CD4-positive, alpha-beta T cell treated with Interleukin-12 subunit alpha and Interleukin-12 subunit beta, for 1 hour (primary cell): ENCODE data around the gene DNAJC1.
A peak's percentile ranks its signal among the peaks of the same experiment; 100 is the strongest.

Source experiments
- DNase-seq: peaks from one replicate; pipeline ENCODE4 v3.0.0-alpha.2; 2020

Gene DNAJC1

GRCh38 chr10:22006379-22006884 lies 2.9 kb upstream of the DNAJC1 start:
- DNase-seq, result no peak

DNA sequence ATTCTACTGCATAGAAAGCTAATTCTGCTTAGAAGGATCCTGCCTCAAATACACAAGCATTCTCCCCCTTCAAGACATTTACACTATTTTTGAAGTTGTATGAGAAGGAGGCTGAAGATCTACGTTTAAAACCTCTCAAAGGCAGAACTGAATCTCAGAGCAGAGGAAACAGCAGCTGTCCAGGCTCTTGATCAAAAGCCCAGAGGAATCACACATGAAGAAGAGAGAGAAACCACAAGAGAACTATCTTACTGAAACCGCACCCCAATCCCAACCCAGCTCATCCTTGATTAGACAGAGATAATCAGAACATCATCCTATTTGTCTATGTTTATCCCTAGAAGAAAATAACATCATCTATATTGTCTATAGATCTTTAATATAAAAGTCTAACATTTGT lies 2.2 kb upstream of the DNAJC1 start:
- no peak for DNase-seq

GRCh38 chr10:22003964-22004281 lies 393 bp upstream of the DNAJC1 start:
- DNase-seq, result no peak

DNA sequence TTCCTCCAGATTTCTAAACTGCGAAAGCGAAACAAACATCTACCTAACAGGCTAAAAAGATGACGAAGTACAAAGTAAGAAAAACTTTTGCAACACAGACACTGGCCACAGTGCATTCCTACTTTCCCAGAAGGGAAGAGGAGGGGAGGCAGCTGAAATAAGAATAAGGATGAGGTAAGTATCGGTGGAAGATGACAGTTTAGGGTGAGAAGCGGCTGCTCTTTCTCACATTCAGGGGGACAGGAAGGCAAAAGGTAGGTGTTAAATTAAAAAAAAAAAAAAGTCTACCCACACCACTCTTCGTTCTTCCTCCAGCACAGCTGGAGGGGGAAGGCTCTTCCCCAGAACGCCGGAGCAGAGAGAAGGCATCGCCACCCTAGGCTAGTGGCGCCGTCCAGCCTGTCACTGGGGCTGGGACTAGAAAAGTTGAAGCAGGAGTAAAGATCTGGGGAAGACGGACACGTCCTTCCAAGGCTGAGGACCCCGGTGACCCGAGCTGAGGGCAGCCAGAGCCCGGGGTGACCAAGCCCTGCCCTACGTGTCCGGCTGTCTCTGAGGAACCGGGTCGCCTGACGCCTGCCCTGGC lies 846 bp downstream of the DNAJC1 start:
- peak; percentile 42 for DNase-seq

GRCh38 chr10:21995557-21995956 lies 8.0 kb downstream of the DNAJC1 start:
- DNase-seq, result no peak

- peak; percentile 62 for DNase-seq
Measured at GRCh38 chr10:21993360-21994001, 10.0 kb downstream of the DNAJC1 start.

DNA sequence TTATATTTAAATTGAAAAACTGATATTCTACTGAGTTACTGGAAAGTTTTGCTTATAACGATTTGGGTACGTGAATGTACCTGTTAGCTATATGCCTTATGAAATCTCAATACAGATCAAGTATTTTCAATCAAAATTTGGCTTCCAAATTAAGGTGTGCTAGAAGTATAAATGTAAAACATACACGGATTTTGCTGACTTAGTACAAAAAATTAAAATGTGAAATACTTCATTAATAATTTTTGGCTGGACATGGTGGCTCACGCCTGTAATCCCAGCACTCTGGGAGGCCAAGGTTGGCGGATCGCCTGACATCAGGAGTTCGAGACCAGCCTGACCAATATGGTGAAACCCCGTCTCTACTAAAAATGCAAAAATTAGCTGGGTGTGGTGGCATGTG lies 11.7 kb downstream of the DNAJC1 start:
- no peak for DNase-seq

GRCh38 chr10:21990449-21990848 lies 13.1 kb downstream of the DNAJC1 start:
- DNase-seq, result no peak

GRCh38 chr10:21989453-21990154 lies 13.9 kb downstream of the DNAJC1 start:
- DNase-seq, result peak; percentile 47

- DNase-seq, result no peak
Measured at GRCh38 chr10:21985541-21985940, 18.0 kb downstream of the DNAJC1 start.

DNA sequence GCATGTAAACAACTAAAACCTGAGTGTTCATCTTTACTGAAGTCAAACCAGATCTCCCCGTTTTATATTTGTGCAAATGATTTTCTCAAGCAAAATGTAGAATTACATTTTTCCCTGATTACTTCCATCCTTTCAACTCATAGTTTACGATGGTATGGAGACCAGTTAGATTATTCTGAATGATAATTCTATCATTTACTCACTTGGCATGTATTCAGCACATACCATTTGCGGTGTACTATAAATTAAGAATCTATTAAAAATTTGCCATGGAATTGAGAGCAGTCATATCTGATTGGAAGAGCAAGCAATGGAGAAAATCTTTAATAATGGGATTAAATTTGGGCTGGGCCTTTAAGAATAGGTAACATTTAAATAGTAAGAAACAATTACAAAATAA lies 22.4 kb downstream of the DNAJC1 start:
- no peak for DNase-seq

DNA sequence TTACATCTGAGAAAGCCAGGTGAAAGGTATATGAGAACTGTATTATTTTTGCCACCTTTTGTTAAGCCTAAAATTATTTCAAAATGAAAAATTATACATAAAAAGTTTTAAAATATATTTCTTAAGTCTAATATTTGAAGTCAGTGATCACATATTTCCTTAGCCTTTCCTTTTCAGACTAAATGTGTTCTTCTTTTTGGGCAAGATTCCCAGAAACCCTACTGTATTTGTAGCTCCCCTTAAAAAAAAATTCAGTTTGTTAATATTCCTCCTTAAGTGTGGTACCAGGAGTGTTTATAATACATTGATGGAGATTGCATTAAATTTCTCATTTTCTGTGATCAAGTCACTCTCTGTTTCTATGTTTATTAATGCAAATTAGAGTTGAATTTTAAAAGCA lies 22.8 kb downstream of the DNAJC1 start:
- DNase-seq, result no peak

GRCh38 chr10:21978191-21978862 lies 25.2 kb downstream of the DNAJC1 start:
- no peak for DNase-seq

DNA sequence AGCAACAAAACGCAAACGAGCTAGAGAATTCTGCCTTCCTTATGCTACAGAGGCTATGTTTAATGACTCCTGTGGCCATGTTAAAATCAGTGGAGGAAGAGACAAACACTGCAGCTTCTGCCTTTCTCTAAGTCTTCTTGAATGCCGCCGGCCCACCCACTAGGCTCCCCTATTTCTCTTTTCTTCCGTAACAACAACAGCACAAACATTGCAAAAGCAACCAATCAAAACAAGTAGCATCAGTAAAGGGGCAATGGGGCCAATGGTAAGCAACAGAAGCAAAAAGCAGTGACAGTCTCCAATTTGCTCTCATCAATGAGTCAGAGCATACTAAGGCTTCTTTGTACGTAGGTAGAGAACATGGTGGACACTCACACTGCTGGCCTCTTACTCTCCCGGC lies 26.8 kb downstream of the DNAJC1 start:
- no peak for DNase-seq

DNA sequence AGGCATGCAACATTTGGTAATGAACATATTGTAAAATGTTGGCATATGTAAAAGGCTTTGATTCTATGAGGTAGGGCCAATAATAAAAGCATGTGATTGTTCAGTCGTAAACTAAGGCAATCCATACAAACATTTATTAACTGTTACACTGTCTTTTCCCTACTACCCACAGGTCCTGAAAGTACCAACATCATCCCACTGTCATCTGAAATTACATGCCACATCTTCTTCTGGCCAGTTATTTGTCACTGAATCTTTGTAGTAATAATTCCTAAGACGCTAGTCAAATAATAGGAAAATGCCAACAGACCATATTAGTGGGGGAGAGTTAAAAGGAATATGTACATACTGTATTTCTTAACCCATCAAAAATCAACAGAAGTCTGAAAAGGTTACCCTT lies 27.2 kb downstream of the DNAJC1 start:
- DNase-seq, result no peak

GRCh38 chr10:21975378-21975990 lies 28.0 kb downstream of the DNAJC1 start:
- DNase-seq, result no peak

DNA sequence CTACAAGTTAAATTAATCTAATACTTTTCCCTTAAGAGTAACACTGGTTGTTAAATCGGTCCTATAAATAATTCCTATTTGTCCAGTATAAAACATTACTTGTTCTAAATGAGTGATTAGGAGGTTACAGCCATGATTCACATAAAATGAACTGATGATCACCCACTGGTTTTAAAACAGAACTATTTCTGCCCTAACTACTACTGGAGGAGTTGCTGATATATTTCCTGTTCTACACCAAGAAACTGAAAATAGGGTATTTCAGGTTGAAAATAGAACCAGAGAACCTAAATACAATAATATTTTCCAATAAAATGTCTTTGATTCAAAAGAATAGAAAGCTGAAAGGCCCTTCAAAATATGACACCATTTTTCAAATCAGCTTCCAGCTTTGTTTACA lies 30.9 kb downstream of the DNAJC1 start:
- DNase-seq, result no peak

DNA sequence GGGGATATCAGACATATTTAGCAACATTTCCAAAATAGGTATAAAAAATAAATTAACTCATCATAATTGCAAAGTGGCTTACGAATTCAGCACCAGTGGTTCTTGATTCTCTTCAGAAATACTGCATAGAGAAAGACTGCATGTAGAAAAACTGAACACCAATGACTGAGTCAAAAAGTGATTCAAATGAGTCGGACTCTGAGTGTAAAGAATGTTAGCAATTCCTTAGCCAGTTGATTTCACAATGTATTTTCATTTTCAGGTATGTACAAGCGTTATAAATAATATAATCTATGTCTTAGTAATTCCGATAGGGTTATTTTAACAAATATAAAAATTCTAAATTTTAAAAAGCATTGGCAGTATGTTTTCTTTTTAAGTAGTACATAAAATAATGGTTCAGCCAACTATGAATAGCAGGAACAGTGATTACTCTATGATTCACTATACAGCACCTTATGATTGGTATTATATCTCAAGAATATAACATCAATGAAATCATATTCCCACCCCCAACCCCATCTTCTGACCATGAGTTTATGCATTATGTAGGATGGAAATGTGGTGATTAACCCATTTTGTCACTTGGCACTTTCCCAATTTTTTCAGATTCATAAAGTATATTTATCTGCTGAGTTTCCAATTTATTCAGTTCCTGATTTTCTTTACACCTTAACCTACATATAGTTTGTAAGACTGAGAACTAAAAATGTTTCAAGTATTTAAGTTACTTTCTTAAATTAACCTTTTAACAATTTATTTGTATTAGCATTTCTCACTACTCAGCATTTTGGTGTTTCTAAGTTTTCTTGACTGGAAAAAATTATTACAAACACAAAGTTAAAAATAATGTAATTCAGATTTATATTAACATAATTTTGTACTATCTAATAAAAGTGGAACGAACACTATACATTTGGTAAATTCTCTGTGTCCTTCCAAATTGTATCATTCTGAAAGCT lies 33.9 kb downstream of the DNAJC1 start:
- DNase-seq, result no peak

DNA sequence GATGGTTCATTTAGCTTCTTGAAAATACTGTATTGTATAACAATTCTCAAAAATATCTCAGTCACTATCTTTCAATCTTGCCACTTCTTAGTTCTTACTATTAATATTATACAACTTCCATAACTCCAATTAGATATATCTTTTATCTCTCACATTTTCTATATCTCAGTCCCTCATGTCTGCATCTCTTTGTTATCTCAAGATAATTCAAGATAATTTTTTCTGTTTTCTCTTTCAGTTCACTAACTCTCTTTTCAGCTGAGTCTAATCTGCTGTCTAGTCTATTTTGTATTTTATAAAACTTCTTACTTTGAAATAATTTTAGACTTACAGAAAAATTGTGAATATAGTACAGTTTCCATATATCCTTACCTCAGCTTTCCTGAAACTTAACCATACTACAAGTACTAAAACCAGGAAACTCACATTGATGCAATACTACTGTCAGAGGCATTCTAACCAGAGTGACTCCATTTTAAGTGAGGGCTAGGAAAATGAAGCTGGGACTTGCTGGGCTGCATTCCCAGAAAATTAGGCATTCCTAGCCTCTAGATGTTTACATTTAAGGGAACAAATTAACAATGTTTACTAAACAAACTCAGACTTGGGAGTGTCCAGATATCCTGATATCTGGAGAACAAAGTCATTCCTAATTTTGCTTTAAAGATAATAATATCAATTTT lies 38.4 kb downstream of the DNAJC1 start:
- DNase-seq, result no peak

DNA sequence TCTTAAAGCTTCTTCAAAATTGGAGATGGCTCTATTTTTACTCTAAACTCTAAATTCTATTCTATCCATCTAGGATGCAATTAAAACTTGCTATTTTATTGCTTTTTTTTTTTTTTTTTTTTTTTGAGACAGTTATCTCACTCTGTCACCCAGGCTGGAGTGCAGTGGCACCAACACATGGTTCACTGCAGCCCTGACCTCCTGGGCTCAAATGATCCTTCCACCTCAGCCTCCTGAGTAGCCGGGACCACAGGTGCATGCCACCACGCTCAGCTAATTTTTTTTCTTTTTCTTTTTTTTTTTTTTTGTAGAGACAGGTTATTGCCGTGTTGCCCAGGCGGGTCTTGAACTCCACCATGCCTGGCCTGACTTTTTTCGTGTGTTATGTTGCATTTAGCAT lies 41.2 kb downstream of the DNAJC1 start:
- DNase-seq, result no peak

DNA sequence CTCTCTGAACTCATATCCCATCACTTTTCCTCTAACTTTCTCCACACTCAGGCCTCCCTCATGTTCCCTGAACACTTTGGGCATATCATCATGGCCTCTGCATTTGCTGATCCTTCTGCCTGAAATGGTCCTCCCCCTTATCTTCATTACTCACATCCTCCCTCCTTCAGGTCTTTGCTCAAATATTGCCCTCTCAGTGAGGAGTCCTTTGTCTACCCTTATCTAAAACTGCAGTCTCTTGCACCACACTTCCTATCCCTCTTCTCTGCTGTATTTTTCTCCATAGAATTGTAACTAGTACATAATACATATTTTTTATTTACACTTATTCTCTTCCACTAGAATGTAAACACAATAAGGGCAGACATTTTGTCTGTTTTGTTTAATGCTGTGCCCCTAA lies 41.7 kb downstream of the DNAJC1 start:
- DNase-seq, result no peak

- DNase-seq, result no peak
Measured at GRCh38 chr10:21959998-21960397, 43.5 kb downstream of the DNAJC1 start.
